AG08396 (cell line): ENCODE results near the gene ZNF385C.
A peak's percentile ranks its signal among the peaks of the same experiment; 100 is the strongest.
"Not testable (repeated sequence)": the region's sequence is repeated elsewhere in the genome, so short reads cannot be mapped to it uniquely, and the experiment has no call there.

Experiments used
- DNase-seq: peaks from one replicate; pipeline ENCODE4 v3.0.0; 2012; ENCODE audit warnings: low spot score, mixed read lengths

Gene ZNF385C, protein sequence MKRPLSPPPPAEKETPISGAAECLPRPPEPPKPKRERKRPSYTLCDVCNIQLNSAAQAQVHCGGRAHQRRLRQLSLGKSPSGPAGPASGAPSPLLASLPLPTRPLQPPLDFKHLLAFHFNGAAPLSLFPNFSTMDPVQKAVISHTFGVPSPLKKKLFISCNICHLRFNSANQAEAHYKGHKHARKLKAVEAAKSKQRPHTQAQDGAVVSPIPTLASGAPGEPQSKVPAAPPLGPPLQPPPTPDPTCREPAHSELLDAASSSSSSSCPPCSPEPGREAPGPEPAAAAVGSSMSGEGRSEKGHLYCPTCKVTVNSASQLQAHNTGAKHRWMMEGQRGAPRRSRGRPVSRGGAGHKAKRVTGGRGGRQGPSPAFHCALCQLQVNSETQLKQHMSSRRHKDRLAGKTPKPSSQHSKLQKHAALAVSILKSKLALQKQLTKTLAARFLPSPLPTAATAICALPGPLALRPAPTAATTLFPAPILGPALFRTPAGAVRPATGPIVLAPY

DNA sequence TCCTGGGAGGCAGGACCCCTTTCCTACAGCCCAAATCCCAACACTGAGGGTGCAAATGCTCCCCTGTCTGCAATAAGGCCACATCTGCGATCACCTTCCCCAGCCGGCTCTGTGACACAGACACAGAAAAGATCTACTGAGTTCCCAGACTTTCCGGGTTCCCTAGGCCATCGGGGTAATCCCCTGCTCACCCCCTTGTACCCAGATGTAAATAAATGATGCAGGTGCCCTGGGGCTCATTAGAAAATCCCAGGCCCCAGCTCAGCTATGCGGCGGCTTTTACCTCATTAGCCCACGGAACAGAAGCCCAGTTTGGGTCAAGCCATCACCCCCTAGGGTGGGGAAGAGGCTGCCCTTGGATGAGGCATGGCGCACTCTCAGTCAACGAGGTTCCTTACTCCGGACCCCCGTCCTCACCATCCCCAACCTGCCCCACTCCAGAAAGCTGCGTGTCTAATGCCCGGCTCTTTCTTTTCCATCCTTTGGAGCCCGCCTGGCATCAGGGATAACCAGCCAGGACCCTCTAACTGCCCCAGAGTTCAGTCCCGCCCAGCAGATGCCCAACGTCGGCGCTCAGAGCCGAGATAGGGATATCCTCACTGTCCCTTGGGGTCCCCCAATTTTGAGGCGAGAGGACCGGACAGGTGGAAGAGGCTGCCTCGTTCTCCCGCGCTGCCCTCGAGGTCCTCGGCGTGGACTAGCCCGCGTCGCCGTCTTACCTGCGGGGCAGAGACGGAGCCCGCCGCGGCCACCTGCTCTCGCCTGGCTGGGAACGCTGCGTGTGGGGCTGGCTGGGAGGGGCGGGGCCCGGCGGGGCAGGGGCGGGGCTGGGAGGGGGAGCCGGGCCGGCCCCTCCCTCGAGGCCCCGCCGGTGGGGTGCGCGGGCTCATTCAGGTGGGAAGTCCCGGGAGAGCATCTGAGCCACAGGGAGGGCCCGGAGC lies at the start of gene ZNF385C:
Gene ZNF385C (minus strand): TSS at position 783 of the 941 bp plus-strand sequence. CDS start 35,417 bp downstream, outside the sequence.
- no peak for DNase-seq

DNA sequence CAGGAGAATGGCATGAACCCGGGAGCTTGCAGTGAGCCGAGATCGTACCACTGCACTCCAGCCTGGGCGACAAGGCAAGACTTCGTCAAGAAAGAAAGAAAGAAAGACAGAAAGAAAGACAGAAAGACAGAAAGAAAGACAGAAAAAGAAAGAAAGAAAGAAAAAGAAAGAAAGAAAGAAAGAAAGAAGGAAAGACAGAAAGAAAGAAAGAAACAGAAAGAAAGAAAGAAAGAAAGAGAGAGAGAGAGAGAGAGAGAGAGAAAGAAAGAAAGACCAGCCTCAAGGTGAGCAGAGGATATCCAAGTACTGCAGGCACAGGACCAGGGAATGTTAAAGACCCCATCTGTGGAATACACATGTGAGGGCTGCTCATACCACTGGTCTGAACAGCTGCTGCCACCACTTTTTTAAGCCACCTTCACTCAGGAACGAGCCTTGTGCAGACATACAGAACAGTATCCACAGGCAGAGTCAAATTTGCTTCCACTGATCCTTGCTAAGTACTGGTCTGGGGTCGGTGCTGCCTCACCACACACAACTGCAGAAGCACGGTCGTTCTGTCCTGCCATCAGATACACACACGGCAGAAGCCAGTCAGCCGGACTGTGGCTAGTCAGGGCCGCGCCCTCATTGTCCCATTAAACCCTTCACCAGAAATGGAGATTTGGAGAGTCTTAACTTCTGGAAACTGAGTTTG lies 48.8 kb upstream of the ZNF385C start:
- DNase-seq: no peak

DNA sequence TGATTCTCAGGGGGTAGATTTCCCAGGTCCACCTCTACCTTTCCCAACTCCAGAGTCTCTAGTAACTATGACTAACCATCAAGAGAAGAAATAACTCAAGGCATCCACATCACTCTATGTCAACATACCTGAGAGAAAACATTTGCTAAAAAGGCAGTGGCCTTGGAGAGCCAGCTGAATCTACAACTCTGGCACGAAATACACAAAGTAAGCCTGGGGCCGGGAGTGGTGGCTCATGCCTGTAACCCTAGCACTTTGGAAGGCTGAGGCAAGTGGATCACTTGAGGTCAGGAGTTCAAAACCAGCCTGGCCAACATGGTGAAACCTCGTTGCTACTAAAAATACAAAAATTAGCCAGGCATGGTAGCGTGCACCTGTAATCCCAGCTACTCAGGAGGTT lies 44.9 kb upstream of the ZNF385C start:
- not testable (repeated sequence) for DNase-seq

DNA sequence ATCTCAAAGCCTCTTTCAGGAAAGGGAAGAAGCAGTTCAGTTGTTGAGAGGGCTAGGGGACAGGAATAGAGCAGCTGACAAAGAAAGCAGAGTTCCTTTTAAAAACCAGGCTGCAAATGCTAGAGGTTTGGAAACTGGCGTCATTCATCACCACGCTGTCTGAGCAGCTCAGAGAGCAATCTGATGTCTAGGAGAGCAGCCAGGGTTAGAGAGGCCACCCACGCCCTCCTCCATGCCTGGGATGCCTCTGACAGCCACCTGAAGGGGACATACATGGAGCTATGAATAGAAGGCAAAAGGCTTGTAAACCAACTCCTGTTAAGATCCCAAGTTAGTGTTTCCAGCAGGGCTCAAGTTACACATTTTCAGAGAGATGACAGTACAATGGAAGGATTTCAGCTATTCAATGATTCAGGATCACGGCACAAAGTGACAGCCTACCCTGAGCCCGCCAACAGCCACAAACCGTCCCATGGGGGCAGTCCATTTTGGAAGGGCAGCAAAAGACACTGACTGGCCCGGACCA lies 44.2 kb upstream of the ZNF385C start:
- peak; percentile 60 for DNase-seq

DNA sequence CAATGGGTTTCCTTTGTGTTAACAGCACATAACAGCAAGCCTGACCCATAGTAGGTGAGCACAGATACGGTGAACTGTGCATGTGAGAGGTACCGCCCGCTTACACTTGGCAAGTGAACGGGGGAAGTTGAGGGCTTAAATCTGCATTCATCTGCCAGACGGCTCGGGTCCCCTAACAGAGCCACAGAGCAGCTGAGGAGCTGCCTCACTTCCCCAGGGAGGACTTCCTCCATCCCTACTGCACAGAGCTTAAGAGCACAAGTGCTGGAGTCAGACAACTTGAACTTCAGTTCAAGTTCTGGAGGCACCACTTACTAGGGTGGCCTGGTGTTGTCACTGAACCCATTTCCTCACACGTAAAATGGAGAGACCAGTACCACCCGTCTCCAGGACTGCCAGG lies 43.1 kb upstream of the ZNF385C start:
- no peak for DNase-seq

DNA sequence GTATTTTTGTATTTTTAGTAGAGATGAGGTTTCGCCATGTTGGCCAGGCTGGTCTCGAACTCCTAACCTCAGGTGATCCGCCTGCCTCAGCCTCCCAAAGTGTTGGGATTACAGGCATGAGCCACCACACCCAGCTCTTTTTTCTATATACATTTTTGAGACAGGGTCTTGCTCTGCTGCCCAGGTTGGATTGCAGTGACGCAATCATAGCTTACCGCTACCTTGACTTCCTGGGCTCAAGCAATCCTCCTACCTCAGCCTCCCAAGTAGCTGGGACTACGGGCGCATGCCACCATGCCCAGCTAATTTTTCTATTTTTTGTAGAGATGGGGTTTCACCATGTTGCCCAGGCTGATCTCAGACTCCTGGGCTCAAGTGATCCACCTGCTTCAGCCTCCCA lies 42.4 kb upstream of the ZNF385C start:
- not testable (repeated sequence) for DNase-seq

DNA sequence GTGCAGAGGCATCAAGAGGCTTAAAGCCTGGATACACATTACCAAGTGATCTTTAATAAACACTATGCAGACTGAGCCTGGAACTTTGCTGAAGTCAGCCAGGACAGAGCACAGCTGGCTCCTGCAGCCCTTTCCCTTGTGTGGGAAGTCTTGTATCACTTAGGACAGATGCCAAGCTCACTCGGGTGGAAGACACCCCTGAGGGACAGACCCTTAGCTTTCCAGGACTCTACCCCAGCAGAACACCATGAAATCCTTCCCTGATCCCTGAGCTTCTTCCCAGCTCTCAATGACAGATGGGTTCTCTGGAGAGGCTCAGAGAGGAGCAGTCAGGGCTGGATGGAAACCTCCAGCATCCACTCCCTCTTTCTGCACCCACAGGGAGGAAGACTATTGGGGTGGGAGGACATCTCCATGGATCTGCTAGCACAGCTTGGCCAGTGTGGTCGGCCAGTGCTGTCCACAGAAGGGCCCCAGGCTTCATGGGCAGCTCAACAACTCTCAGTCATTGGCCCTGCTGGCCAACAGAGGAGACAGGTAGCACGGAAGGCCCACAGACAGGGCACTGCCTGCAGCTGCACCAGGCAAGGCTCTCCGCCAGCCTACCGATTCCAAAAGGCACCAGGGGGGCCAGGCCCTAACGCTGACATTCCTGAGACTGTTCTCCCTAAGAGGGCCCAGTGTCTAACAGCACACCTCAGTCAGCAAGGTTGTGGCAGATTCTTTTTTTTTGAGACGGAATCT lies 40.6 kb upstream of the ZNF385C start:
- no peak for DNase-seq

DNA sequence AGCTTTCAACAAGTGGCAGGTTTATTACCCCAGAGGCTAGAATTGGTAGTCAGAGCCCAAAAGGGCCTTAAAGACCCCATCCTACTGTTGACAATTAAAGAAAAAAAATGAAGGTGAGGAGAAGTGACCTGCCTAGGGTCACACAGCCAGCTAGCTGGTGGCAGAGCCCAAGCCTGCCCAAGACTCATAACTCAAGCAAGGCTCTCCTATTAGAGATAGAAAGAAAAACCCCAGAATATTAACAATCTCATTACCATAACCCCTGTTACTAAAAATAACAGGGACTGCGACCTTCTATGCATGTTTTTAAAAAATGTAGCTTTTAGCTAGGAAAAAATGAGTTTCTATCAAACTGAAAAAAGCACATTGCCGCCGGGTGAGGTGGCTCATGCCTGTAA lies 38.4 kb upstream of the ZNF385C start:
- DNase-seq: no peak

DNA sequence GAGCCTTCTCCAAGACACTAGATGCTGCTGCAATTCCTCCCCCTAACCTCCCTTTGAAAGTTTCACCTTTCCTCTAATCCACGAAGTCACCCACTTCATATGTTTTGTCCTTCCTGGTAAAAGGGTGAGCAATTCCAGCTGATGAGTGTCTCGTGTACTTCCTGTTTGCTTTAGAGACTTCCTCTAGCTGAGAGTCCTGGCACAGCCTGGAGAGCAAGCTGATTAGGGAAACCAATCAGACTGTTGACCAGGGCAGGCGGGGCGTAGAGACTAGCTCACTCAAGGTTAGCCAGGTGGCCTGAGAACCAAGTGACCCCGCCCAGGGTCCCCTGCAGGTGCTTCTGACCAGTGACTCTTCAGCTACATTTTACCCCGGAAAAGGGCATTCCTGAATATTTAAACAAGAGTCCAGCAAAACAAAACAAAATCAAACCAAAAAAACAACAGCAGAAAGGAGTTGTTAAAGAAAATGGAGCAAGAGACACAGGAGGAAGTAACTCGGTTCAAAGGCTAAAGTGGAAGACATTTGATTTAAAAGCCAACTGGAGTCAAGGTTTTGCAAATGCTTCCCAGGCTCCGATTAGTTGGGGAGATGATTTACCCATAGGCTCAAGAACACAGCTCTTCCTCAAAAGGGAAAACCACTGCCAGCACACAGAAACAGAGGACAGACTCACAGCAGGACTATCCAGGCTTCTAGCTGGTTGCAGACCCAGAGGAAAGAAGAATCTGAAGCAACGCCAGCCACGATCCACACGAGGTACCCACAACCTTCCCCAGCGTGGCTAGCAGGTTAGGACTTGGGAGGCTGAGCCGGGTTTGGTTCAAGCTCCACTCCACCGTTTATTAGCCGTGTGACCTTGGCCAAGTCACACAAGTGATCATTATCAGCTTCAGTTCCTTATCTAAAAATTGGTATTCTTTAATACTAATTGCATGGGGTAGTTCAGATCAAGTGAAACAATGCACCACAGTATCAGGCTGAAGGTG lies 37.7 kb upstream of the ZNF385C start:
- peak; percentile 61 for DNase-seq

DNA sequence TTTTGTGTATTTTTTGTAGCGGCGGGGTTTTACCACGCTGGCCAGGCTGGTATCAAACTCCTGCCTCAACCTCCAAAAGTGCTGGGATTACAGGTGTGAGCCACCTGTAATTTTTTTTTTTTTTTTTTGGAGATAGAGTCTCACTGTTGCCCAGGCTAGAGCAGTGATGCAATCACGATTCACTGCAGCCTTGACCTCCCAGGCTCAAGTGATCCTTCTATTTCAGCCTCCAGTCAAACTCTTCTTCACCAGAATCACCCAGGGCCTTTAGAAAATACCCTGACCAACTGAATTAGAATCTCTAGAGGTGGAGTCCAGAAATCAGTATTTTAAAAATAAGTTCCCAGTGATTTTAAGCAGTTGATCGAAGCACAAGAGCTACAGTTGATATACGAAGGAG lies 36.9 kb upstream of the ZNF385C start:
- no peak for DNase-seq

DNA sequence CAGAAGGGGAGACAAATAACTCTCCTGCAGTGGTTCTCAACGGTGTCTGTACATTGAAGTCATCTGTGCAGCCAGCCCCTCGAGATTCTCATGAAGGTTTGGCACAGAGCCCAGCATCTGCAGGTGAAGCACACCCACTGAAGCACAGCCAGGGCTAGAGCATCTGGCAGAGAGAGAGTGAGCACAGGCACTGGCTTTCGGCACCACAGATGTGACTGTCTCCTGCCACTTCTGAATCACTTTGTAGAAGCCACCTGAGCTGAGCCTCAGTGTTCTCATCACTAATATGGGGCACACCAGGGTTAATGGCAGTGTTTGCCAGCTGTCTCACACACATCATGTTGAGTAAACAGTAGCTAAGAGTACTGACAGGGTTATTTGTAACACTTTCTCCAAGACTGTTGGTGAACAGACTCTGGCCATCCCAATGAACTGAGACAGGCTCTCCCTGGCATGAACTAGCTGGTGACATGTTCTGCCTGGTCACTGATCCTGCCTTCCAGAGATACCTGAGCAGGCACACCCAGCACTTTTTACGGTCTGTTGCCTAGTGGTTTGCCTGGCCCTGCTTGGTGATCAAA lies 35.3 kb upstream of the ZNF385C start:
- DNase-seq: no peak

DNA sequence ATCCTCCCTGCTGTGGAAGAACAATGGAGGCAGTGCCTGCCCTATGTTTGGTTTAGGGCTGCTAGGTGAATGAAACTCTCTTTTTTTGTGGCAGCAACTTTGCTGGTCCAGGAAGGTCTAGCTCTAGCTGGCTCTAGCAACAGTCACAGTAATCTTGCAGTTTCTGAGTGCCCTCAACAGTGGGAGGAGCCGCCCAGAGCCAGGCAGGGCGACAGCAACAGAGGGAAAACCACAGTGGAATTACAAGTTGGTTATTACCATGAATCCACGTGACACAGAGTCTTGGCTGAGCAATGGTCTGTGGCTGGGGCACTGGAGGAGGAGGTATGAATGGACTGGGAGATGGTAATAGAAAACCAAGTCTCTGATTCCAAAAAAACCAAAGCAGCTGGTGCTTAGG lies 34.7 kb upstream of the ZNF385C start:
- DNase-seq: peak; percentile 91

DNA sequence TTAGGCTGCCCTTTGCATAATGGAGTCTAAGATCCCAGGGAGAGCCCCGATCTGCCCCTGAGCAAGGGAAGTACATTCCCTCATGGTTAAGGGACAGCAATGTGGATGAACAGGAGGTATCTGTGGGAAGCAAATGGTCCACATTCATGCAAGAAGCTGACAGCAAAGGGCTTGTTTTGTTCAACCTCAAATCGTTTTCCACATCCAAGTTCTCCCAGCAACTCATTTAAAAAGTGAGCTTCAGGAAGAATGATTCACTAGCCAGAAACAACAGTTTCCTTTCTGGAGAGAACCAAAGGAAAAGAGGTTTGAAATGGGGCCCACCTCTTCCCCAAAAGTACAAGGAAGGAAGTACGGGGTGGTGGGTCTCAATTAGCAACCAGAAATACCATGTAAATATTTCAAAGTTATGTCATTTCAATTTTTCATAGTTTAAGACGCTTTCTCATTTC lies 33.7 kb upstream of the ZNF385C start:
- no peak for DNase-seq

DNA sequence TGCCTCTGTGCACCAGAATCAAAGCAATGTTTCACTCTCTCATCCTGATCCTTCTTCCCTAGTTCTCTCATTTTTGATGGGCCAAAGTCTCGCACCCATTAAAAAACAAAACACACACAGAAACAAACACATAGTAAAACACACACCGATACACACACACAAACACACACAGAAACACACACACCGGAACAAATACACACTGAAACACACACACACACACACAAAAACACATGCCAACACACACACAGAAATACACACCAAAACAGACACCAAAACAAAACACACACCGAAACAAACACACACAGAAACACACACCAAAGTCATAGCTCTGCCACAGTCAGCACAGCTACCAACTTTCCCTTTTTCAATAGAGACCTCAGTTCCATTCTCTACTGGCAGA lies 33.0 kb upstream of the ZNF385C start:
- no peak for DNase-seq

DNA sequence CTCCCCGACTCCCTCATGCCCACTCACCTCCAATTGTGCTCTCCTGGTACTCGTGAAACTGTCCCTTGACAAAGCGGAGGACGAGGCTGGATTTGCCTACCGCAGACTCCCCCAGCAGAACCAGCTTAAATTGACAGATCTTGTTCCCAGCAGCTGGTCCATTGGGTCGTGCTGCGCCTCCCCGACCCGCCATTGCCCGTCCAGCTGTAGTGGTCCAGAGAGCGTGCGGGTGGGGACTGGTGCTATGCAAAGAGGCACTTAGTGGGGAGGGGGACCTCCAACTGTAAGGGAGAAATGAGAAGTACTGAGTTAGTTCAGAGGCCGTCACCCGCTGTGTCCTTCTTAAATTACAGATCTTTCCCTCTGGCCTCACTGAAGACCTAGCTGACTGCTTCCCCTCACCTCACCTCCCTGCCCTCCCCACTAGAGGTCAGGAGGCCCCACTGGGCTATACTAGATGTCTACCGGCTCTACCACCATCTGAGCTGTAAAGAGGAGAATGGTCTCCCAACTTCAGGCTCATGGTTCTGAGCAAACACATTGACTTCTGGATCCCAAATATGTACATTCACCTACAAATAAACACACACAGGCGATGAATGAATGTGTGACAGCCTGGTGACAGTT lies 32.1 kb upstream of the ZNF385C start:
- DNase-seq: no peak

DNA sequence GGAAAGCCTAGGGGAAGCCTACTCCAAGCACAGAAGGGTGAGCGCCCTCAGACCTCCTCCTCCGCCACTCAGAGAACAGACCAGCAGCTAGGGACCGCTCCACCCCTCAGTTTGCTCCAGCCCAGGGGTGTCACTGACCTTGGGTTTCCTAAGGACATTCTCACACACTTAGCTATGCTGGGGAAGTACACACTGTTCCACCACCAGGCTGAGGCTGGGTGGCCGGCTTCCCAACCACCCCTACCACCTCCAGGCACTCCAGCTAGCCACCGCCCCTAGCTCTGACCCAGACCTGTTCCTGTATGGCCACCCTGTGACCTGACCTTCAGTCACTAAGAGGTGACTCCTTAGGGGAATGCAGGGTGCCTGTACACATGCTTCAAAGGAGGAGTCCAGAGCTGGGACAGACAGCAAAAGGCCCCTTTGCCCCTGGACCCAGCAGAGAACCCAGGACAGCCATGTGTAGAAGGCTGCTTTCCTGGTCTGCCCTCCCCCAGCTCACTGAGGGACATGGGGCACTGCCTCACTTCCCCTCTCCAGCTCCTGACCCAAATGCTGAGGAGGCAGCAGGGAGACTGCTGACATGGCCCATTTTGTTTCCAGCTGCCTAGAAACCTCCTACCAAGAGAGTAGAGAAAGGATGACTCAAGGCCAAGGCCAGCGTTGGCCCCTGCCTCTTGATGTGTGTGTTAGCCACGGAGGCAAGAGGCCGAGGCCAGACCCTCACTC lies 31.0 kb upstream of the ZNF385C start:
- DNase-seq: no peak

DNA sequence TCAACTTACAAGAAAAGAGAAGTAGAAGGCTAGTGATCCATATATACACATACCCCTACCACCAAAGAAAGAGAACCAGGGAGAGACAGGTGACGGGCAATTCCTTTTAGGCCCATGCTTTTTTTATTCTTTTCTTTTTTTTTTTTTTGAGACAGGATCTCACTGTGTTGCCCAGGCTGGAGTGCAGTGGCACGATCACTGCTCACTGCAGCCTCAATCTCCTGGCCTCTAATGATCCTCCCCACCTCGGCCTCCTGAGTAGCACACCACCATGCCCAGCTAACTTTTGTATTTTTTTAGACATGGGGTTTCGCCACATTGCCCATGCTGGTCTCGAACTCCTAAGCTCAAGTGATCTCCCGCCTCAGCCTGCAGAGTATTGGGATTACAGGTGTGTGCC lies 29.1 kb upstream of the ZNF385C start:
- DNase-seq: no peak

DNA sequence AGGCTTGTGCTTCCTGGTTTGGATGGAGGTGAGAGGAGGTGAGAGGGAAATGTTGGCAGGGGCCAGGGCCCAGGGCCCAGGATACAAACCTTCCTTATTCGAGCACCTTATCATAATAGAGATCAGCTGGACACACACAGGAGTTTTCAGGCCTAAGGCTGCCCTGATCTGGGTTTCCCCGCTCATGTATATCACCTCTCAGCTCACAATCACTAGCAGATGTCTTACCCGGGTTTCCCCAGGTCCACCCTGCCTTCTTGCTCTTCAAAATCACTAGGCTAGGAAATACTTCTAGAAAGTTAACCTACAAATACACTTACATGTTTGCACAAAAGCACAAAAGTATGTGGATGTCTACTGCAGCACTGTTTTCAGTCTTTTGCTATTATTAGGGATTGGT lies 28.6 kb upstream of the ZNF385C start:
- DNase-seq: no peak
